ENCODE measurements around the gene MLEC.

DNA sequence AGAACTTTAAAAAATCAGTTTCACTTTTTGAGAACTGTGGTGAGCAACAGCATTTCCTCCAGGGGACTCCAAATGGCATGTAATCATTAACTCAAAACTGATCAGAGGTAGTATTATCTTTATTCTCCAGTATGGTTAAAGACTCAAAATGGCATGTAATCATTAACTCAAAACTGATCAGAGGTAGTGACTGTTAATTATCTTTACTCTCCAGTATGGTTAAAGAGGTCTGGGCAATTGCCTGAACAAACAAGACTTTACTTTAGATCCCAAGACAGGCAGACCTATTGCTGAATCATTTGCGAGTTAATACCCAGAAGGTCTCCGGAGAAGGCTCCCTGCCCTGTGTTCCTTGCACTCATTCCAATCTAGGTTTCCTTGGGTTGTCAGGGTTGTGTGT lies 32.1 kb downstream of the MLEC start:
- TF ChIP-seq POLR2A (IDR thresholded peaks at IDR 0.05; ENCODE audit: low read length) (no peak), RARB (CRISPR knock-in tag; IDR thresholded peaks at IDR 0.05) (no peak), CHD4 (IDR thresholded peaks at IDR 0.05; ENCODE audit: borderline replicate concordance) (no peak), CHD2 (IDR thresholded peaks at IDR 0.05; ENCODE audit: low read length, partially characterized antibody) (no peak), MYC (IDR thresholded peaks at IDR 0.05; ENCODE audit: borderline replicate concordance, low read length) (no peak)
- TF ChIP-seq, protein P1, sequence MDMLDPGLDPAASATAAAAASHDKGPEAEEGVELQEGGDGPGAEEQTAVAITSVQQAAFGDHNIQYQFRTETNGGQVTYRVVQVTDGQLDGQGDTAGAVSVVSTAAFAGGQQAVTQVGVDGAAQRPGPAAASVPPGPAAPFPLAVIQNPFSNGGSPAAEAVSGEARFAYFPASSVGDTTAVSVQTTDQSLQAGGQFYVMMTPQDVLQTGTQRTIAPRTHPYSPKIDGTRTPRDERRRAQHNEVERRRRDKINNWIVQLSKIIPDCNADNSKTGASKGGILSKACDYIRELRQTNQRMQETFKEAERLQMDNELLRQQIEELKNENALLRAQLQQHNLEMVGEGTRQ (IDR thresholded peaks at IDR 0.05): no peak
- TF ChIP-seq, protein P2, sequence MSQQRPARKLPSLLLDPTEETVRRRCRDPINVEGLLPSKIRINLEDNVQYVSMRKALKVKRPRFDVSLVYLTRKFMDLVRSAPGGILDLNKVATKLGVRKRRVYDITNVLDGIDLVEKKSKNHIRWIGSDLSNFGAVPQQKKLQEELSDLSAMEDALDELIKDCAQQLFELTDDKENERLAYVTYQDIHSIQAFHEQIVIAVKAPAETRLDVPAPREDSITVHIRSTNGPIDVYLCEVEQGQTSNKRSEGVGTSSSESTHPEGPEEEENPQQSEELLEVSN (IDR thresholded peaks at IDR 0.05; ENCODE audit: borderline replicate concordance, low read depth): no peak
- TF ChIP-seq, protein P3, sequence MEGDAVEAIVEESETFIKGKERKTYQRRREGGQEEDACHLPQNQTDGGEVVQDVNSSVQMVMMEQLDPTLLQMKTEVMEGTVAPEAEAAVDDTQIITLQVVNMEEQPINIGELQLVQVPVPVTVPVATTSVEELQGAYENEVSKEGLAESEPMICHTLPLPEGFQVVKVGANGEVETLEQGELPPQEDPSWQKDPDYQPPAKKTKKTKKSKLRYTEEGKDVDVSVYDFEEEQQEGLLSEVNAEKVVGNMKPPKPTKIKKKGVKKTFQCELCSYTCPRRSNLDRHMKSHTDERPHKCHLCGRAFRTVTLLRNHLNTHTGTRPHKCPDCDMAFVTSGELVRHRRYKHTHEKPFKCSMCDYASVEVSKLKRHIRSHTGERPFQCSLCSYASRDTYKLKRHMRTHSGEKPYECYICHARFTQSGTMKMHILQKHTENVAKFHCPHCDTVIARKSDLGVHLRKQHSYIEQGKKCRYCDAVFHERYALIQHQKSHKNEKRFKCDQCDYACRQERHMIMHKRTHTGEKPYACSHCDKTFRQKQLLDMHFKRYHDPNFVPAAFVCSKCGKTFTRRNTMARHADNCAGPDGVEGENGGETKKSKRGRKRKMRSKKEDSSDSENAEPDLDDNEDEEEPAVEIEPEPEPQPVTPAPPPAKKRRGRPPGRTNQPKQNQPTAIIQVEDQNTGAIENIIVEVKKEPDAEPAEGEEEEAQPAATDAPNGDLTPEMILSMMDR (IDR thresholded peaks at IDR 0.05): no peak
- TF ChIP-seq, protein P4, sequence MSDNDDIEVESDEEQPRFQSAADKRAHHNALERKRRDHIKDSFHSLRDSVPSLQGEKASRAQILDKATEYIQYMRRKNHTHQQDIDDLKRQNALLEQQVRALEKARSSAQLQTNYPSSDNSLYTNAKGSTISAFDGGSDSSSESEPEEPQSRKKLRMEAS (IDR thresholded peaks at IDR 0.05): no peak
